Neural progenitor cell (in vitro differentiated cells): ENCODE results near the gene FBXL17. TPM values are rescaled to one million over a fixed set of nuclear protein-coding genes. Genes with fewer than 3 reads are reported as not detected.

ENCODE experiments used
- DNase-seq: peaks from one replicate; pipeline ENCODE4 v3.0.0-alpha.2; 2016; ENCODE audit warnings: low spot score
- H2AFZ ChIP-seq: fragments of 200-600 bp; sonication (generic); replicated peaks from 2 replicates; pipeline ENCODE4 v1.6.1; 2016; ENCODE audit warnings: antibody characterized with exemption
- H3F3A ChIP-seq: fragments of 200-600 bp; sonication (generic); 2 replicates; pipeline ENCODE4 v1.6.1; 2016; ENCODE audit warnings: antibody characterized with exemption, low read depth
- H3K27ac ChIP-seq: fragments of 200-600 bp; sonication (generic); 2 replicates; pipeline ENCODE4 v1.5.1; 2016; ENCODE audit warnings: mild to moderate bottlenecking
- H3K27me3 ChIP-seq: fragments of 200-600 bp; sonication (generic); 2 replicates; pipeline ENCODE4 v1.6.1; 2016; ENCODE audit warnings: mild to moderate bottlenecking, moderate library complexity
- H3K36me3 ChIP-seq: fragments of 200-600 bp; sonication (generic); 2 replicates; pipeline ENCODE4 v1.5.1; 2016
- H3K4me1 ChIP-seq: fragments of 200-600 bp; sonication (generic); 2 replicates; pipeline ENCODE4 v1.6.1; 2016; ENCODE audit warnings: mixed run types
- H3K4me2 ChIP-seq: fragments of 200-600 bp; sonication (generic); 2 replicates; pipeline ENCODE4 v1.6.1; 2016
- H3K4me3 ChIP-seq: fragments of 200-600 bp; sonication (generic); 2 replicates; pipeline ENCODE4 v1.5.1; 2016
- H3K79me2 ChIP-seq: fragments of 200-600 bp; sonication (generic); 2 replicates; pipeline ENCODE4 v1.6.1; 2016; ENCODE audit warnings: low read depth
- H3K9ac ChIP-seq: fragments of 200-600 bp; sonication (generic); 2 replicates; pipeline ENCODE4 v1.6.1; 2016
- H3K9me3 ChIP-seq: fragments of 200-600 bp; sonication (generic); 2 replicates; pipeline ENCODE4 v1.5.1; 2016; ENCODE audit warnings: low read depth
- H4K20me1 ChIP-seq: fragments of 200-600 bp; sonication (generic); 2 replicates; pipeline ENCODE4 v1.6.1; 2016; ENCODE audit warnings: low read depth
- H3K27ac Mint-ChIP-seq: 3 replicates; pipeline ENCODE4 v1.8.0; 2021; ENCODE audit warnings: mixed read lengths
- H3K27me3 Mint-ChIP-seq: 2 replicates; pipeline ENCODE4 v1.8.0; 2022; ENCODE audit warnings: low read depth, mild to moderate bottlenecking, inconsistent platforms, moderate library complexity, mixed read lengths; ENCODE audit not compliant: insufficient read depth
- H3K36me3 Mint-ChIP-seq: 3 replicates; pipeline ENCODE4 v1.8.0; 2021; ENCODE audit warnings: mixed read lengths
- H3K4me1 Mint-ChIP-seq: 3 replicates; pipeline ENCODE4 v1.8.0; 2021; ENCODE audit warnings: mixed read lengths
- H3K4me3 Mint-ChIP-seq: 3 replicates; pipeline ENCODE4 v1.8.0; 2021; ENCODE audit warnings: mild to moderate bottlenecking, moderate library complexity, mixed read lengths
- H3K9me3 Mint-ChIP-seq: 3 replicates; pipeline ENCODE4 v1.8.0; 2020; ENCODE audit warnings: mixed read lengths
- CTCF ChIP-seq: fragments of 200-600 bp; sonication (generic); IDR thresholded peaks from 2 replicates; pipeline ENCODE4 v1.5.1; 2017; ENCODE audit warnings: antibody characterized with exemption, mild to moderate bottlenecking
- EZH2 ChIP-seq: fragments of 200-600 bp; sonication (generic); IDR thresholded peaks from 2 replicates; pipeline ENCODE4 v1.6.1; 2017; ENCODE audit warnings: antibody characterized with exemption, mild to moderate bottlenecking, moderate library complexity
- EZH2phosphoT487 ChIP-seq: fragments of 200-600 bp; sonication (generic); IDR thresholded peaks from 2 replicates; pipeline ENCODE4 v1.6.1; 2017; ENCODE audit warnings: antibody characterized with exemption
- total RNA-seq: library from RNA; depleted of rRNA; stranded (reverse); fragments of >200 nt; gene quantifications from 2 replicates; pipeline ENCODE4 v1.2.3, GENCODE V29; 2015; ENCODE audit warnings: low replicate concordance

FBXL17 gene
- total RNA-seq, 1 donor from 2014 or later, result 7.6 TPM

- H3F3A ChIP-seq, result peaks cover 10% of the 10 kb centered on the region
- H3K27me3 Mint-ChIP-seq, result no peaks in the 10 kb centered on the region
- H3K4me3 ChIP-seq, result no peak overlapping the region
- peaks cover 25% of the 10 kb centered on the region for H3K4me1 ChIP-seq
- no peak overlapping the region for H3K27ac Mint-ChIP-seq
- no peaks in the 10 kb centered on the region for H3K9me3 ChIP-seq
- no peaks in the 10 kb centered on the region for H3K4me1 Mint-ChIP-seq
- H3K79me2 ChIP-seq, result no peaks in the 10 kb centered on the region
- H3K9me3 Mint-ChIP-seq, result peaks cover 28% of the 10 kb centered on the region
- no peaks in the 10 kb centered on the region for H3K36me3 ChIP-seq
- no peaks in the 10 kb centered on the region for H4K20me1 ChIP-seq
- no peak overlapping the region for H2AFZ ChIP-seq
- H3K36me3 Mint-ChIP-seq, result peaks cover 13% of the 10 kb centered on the region
- no peak for DNase-seq
- no peak overlapping the region for H3K9ac ChIP-seq
- H3K27me3 ChIP-seq, result no peaks in the 10 kb centered on the region
- H3K4me3 Mint-ChIP-seq, result no peak overlapping the region
- no peak overlapping the region for H3K27ac ChIP-seq
- H3K4me2 ChIP-seq, result no peak overlapping the region
- no peak for TF ChIP-seq EZH2phosphoT487
- no peak for TF ChIP-seq EZH2
- TF ChIP-seq CTCF, result no peak
Measured at GRCh38 chr5:108280960-108281569, 100.8 kb downstream of the FBXL17 start.

- Histone ChIP-seq H3K4me3 (no peak overlapping the region), H3K4me2 (no peak overlapping the region), H3F3A (peaks cover 10% of the 10 kb centered on the region), H3K27me3 (no peaks in the 10 kb centered on the region), H3K9me3 (no peaks in the 10 kb centered on the region), H4K20me1 (no peaks in the 10 kb centered on the region), H2AFZ (no peak overlapping the region), H3K27ac (no peak overlapping the region), H3K9ac (no peak overlapping the region), H3K4me1 (peaks cover 29% of the 10 kb centered on the region), H3K79me2 (no peaks in the 10 kb centered on the region), H3K36me3 (no peaks in the 10 kb centered on the region)
- Mint-ChIP-seq H3K27ac (no peak overlapping the region), H3K36me3 (peaks cover 13% of the 10 kb centered on the region), H3K4me1 (no peaks in the 10 kb centered on the region), H3K4me3 (no peak overlapping the region), H3K27me3 (no peaks in the 10 kb centered on the region), H3K9me3 (peaks cover 23% of the 10 kb centered on the region)
- no peak for DNase-seq
- TF ChIP-seq EZH2 (no peak), EZH2phosphoT487 (no peak), CTCF (no peak)
Measured at GRCh38 chr5:108280248-108280647, 101.7 kb downstream of the FBXL17 start.

GRCh38 chr5:108278285-108279240 lies 103.3 kb downstream of the FBXL17 start:
- Histone ChIP-seq H3K79me2 (no peaks in the 10 kb centered on the region), H3K27ac (peak overlapping the region; percentile 82), H2AFZ (no peak overlapping the region), H3K4me1 (peaks cover 29% of the 10 kb centered on the region), H3K27me3 (no peaks in the 10 kb centered on the region), H4K20me1 (no peaks in the 10 kb centered on the region), H3K4me2 (peak overlapping the region; percentile 51), H3K9ac (no peak overlapping the region), H3F3A (peaks cover 10% of the 10 kb centered on the region), H3K36me3 (no peaks in the 10 kb centered on the region), H3K9me3 (no peaks in the 10 kb centered on the region), H3K4me3 (no peak overlapping the region)
- Mint-ChIP-seq H3K9me3 (peaks cover 20% of the 10 kb centered on the region), H3K4me3 (peak overlapping the region; percentile 36), H3K27me3 (no peaks in the 10 kb centered on the region), H3K27ac (no peak overlapping the region), H3K4me1 (no peaks in the 10 kb centered on the region), H3K36me3 (peaks cover 7% of the 10 kb centered on the region)
- TF ChIP-seq CTCF (peak; percentile 12), EZH2 (no peak)
- DNase-seq, result peak; percentile 6
